DND-41 (cell line): ENCODE results near the gene SLC35F4.

Experiments
- EZH2 ChIP-seq: IDR thresholded peaks from 3 replicates; pipeline ENCODE4 v1.6.1; 2012; ENCODE audit warnings: borderline replicate concordance, low read depth, mild to moderate bottlenecking, moderate library complexity, low read length, inconsistent platforms; ENCODE audit not compliant: severe bottlenecking
- TF ChIP-seq, protein P1 (sequence below): IDR thresholded peaks from 2 replicates; pipeline ENCODE4 v1.5.1; 2012; ENCODE audit warnings: borderline replicate concordance, low read length, moderate library complexity, mild to moderate bottlenecking; ENCODE audit not compliant: poor library complexity, severe bottlenecking; ENCODE audit errors: extremely low read depth

- TF ChIP-seq, protein P1, sequence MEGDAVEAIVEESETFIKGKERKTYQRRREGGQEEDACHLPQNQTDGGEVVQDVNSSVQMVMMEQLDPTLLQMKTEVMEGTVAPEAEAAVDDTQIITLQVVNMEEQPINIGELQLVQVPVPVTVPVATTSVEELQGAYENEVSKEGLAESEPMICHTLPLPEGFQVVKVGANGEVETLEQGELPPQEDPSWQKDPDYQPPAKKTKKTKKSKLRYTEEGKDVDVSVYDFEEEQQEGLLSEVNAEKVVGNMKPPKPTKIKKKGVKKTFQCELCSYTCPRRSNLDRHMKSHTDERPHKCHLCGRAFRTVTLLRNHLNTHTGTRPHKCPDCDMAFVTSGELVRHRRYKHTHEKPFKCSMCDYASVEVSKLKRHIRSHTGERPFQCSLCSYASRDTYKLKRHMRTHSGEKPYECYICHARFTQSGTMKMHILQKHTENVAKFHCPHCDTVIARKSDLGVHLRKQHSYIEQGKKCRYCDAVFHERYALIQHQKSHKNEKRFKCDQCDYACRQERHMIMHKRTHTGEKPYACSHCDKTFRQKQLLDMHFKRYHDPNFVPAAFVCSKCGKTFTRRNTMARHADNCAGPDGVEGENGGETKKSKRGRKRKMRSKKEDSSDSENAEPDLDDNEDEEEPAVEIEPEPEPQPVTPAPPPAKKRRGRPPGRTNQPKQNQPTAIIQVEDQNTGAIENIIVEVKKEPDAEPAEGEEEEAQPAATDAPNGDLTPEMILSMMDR, result no peak
- no peak for TF ChIP-seq EZH2
Measured at GRCh38 chr14:57845802-57846531, 19.9 kb downstream of the SLC35F4 start.
